Stimulated activated CD4-positive, alpha-beta T cell treated with anti-CD3 and anti-CD28 coated beads, Interleukin-1b, Interleukin-23, amount 100 ng/mL, for 4 hours (primary cell): ENCODE data around the gene CES4A.
A peak's percentile ranks its signal among the peaks of the same experiment; 100 is the strongest.
"Not testable (repeated sequence)": the region's sequence is repeated elsewhere in the genome, so short reads cannot be mapped to it uniquely, and the experiment has no call there.

ENCODE experiments used
- DNase-seq, 2 donors: peaks; one replicate each; pipeline ENCODE4 v3.0.0-alpha.2; 2020; ENCODE audit warnings: low read depth in 2 of 2

Gene CES4A

GRCh38 chr16:66955363-66956153 lies 32.8 kb upstream of the CES4A start:
- DNase-seq, result not testable (repeated sequence)

DNA sequence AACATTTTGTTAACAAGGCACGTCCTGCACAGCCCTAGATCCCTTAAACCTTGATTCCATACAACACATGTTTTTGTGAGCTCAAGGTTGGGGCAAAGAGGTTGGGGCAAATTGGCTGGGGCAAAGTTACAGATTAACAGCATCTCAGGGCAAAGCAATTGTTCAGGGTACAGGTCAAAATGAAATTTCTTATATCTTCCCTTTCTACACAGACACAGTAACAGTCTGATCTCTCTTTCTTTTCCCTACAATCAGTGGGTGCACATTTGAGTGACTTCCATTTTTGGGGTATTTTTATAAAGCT lies 32.3 kb upstream of the CES4A start:
- DNase-seq, result not testable (repeated sequence)

GRCh38 chr16:66958857-66959703 lies 29.3 kb upstream of the CES4A start:
- no peak for DNase-seq

DNA sequence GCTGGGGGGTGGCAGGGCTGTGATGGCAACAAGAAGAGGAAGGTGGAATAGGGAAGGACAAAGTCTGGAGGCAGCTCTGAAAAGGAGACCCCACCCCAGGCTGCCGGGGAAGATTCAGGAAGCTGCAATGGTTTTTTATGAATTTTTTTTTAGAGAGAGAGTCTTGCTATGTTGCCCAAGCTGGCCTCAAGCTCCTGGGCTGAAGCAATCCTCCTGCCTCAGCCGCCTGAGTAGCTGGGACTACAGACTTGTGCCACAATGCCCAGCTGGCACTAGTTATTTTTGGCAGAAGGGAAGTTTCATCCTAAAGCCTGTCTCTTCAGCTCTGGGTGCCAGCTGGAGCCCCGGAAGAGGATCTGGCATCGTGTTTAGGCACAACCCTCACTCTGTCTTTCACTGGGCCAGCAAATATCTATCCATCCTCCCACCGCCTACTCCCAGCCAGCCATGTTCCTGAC lies 28.7 kb upstream of the CES4A start:
- no peak for DNase-seq

DNA sequence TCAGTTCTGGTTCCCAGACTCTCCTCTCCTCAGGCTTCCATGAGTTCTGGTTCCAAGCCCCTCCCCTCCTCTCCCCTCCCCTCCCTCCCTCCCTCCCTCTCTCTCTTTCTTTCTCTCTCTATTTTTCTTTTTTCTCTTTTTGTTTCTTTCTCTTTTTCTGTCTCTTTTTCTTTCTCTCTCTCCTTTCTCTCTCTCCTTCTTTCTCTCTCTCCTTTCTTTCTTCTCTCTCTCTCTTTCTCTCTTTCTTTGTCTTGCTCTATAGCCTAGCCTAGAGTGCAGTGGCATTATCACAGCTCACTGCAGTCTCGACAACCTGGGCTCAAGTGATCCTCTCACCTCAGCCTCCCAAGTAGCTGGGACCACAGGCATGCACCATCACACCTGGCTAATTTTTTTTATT lies 28.1 kb upstream of the CES4A start:
- DNase-seq, result no peak

- peak; percentile 37 to 58 for DNase-seq
Measured at GRCh38 chr16:66961065-66961744, 27.2 kb upstream of the CES4A start, which contains the start of gene CES3. Gene CES3, plus strand, starts transcription at chr16:66961266. Its CDS starts 42 bp downstream, at chr16:66961308.

DNA sequence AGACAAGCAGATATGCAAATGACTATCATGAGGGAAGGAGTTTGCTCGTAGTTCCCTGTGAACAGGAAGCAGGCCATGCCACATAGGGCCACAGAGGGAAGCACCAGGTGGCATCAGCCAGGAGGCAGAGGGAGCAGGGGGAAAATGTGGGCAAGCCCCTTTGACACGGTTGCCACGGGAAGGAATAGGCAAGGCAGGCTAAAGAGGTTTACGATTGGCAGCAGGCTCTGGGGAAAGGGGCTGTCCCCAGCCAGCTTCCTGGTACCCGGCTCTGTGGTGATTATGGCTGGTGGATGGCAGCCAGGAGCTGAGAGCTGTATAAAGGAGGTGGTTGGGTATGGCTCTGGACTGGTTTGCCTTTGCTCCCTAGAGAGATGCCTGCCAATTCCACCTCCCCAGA lies 26.5 kb upstream of the CES4A start:
- DNase-seq, result no peak

DNA sequence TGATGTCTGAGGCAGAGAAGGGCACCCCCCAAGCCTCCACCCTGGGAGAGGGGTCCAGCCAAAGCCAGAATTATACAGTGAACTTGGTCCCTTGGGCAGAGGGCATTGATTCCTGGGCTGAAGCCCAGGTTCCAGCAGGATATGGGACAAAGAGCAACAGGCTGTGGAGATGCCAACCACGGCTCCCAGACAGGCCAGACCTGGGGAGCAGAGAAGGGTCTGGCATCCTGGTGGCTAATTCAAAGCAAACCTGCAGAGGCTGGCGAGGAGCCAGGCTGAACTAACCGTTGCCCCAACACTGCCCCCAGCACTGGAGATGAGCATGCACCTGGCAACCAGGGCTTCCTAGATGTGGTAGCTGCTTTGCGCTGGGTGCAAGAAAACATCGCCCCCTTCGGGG lies 24.3 kb upstream of the CES4A start:
- no peak for DNase-seq

- no peak for DNase-seq
Measured at GRCh38 chr16:66968847-66969246, 19.5 kb upstream of the CES4A start.

- DNase-seq, result no peak
Measured at GRCh38 chr16:66970775-66971720, 17.3 kb upstream of the CES4A start.

GRCh38 chr16:66972983-66973382 lies 15.4 kb upstream of the CES4A start:
- no peak for DNase-seq

DNA sequence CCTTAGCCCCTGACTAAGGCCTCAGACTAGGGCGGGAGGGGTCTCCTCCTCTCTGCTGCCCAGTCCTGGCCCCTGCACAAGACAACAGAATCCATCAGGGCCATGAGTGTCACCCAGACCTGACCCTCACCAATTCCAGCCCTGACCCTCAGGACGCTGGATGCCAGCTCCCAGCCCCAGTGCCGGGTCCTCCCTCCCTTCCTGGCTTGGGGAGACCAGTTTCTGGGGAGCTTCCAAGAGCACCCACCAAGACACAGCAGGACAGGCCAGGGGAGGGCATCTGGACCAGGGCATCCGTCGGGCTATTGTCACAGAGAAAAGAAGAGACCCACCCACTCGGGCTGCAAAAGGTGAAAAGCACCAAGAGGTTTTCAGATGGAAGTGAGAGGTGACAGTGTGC lies 14.7 kb upstream of the CES4A start:
- DNase-seq, result no peak

DNA sequence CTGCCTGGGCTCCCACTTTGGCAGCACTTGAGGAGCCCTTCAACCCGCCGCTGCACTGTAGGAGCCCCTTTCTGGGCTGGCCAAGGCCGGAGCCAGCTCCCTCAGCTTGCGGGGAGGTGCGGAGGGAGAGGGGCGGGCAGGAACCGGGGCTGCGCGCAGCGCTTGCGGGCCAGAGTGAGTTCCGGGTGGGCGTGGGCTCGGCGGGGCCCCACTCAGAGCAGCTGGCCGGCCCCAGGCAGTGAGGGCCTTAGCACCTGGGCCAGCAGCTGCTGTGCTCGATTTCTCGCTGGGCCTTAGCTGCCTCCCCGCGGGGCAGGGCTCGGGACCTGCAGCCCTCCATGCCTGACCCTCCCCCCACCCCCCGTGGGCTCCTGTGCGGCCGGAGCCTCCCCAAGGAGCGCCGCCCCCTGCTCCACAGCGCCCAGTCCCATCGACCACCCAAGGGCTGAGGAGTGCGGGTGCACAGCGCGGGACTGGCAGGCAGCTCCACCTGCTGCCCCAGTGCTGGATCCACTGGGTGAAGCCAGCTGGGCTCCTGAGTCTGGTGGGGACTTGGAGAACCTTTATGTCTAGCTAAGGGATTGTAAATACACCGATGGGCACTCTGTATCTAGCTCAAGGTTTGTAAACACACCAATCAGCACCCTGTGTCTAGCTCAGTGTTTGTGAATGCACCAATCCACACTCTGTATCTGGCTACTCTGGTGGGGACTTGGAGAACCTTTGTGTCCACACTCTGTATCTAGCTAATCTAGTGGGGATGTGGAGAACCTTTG lies 14.0 kb upstream of the CES4A start:
- DNase-seq, result not testable (repeated sequence)

- peak; percentile 15 to 25 for DNase-seq
Measured at GRCh38 chr16:66974932-66975246, 13.5 kb upstream of the CES4A start.

- DNase-seq, result no peak
Measured at GRCh38 chr16:66975302-66975893, 13.0 kb upstream of the CES4A start.

DNA sequence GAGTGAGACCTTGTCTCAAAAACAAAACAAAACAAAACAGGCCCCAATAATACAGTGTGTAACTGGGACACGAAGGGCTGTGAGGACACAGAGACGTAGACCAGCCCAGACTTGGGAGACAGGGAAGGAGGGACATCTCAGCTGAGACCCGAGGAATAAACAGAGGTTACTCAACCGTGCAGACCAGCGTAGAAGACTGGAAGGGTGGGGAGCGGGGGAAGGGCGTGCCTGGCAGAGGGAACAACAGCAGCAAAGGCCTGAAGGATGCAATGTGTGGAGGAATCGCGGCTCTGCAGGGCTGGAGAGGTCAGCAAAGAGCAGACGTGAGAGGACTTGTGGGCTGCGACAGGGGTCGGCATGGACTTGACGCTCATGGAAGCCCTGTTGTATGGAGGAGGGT lies 11.6 kb upstream of the CES4A start:
- DNase-seq, result no peak

DNA sequence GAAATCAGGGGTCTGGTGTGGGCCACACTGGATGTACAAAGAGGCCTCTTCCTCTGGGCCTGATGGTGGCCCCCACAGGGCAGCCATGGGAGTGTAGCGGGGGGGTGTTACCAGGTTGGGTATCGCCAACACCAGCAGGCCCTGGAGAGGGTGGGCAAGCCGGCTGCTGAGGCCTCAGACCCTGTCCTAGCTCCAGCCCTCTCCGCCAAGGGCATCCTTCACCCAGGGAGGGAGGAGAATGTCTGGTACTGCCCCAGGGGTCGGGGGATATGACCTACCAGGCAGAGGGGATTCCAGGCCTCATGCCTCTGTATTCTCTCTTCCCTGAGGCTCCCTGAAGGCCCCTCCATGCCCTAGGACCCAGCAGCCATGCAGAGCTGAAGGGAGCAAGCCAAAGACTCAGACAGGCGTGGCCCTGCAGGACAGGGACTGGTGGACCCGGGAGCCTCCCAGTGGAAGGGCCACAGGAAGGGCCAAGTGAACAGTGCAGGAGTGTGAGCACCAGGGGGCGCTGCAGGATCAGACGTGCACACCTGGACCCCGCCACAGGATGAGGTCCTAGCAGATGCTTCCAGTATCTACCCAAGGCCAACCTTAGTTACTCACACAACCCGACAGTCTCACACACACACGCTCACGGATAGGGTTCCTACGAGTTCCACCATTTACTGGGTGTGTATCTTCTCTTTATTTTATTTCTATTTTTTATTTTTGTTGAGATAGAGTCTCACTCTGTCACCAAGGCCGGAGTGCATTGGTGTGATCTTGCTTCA lies 10.9 kb upstream of the CES4A start:
- DNase-seq, result peak; percentile 92 to 93

DNA sequence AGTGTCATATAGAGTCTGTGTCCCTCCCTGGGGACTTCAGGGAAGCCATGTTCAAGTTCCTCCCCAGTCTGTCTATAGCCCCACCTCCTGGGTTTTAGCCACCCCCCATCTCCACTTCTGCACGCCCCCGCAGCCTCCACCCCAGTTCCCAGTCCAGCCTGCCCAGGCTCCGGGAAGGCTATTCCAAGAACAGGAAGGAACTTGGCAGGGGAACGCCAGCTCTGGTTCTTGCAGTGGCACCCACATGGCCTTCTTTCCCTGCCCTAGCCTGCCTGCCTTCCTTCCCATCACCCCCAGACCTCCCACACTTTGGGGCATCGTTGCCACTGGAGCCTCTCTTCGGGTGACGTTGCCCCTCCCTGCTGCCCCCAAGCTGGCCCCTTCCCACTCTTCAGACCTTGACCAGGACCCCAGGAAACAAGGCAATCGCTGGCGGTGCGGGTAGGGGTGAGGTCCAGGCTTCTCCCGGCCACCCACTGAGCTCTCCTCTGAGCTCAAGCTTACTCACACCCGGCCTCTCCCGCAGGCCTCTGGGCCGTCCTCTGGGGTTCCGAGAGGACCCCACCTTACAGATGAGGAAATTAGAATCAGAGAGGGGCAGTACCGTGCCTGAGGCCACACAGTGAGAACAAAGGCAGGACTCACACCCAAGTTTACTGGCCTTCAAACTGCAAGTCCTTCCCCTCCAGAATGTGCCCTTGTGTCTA lies 9.2 kb upstream of the CES4A start:
- DNase-seq, result no peak

DNA sequence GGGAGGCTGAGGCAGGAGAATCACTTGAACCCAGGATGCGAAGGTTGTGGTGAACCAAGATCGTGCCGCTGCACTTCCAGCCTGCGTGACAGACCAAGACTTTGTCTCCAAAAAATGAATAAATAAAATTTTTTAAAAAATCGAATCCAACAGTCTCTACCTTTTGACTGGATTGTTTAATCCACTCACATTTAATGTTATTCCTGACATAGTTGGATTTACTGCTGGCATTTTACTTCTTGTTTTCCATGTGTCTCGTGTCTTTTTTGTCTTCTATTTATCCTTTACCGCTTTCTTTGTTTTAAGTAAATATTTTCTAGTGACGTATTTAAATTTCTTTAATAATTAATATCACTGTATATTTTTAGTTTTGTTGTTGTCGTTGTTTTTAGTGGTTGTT lies 5.4 kb upstream of the CES4A start:
- DNase-seq, result no peak
